Measurements from ENCODE around the gene DDX53. TPM values are rescaled to one million over a fixed set of nuclear protein-coding genes. Genes with fewer than 3 reads are reported as not detected.

DDX53 gene
- not detected for total RNA-seq

- H3K27ac ChIP-seq, result no peak within 1 kb of the TSS
- H3K4me1 ChIP-seq, result no peaks in the 10 kb centered on the region
- intact Hi-C loops (cut with DNase I), result no loop called here
- no peaks in the 10 kb centered on the region for H3K27me3 ChIP-seq
- H3K36me3 ChIP-seq, result no peaks in the 10 kb centered on the region
- no peaks in the 10 kb centered on the region for H3K9me3 ChIP-seq
- no peak for DNase-seq
- H3K9ac ChIP-seq (ENCODE audit: low read depth in 2 of 2, low read length in 2 of 2), result no peak within 1 kb of the TSS
- no peak within 1 kb of the TSS for H3K4me3 ChIP-seq
- no peak for TF ChIP-seq CTCF (IDR thresholded peaks at IDR 0.05)
Measured at GRCh38 chrX:22999696-23000223, at the start of gene DDX53. TSS of gene DDX53 (plus strand) at chrX:22999960. CDS start at chrX:23000058, 98 bp downstream.

GRCh38 chrX:22950269-22951266, 49.2 kb upstream of the DDX53 start:
- Histone ChIP-seq H3K4me1 (no peaks in the 10 kb centered on the region), H3K4me3 (no peak overlapping the region), H3K9me3 (no peaks in the 10 kb centered on the region), H3K9ac (ENCODE audit: low read depth in 2 of 2, low read length in 2 of 2) (no peak overlapping the region), H3K27me3 (no peaks in the 10 kb centered on the region), H3K27ac (no peak overlapping the region), H3K36me3 (no peaks in the 10 kb centered on the region)
- peak; percentile 18 for DNase-seq
- intact Hi-C loops (cut with DNase I), result no loop called here
- TF ChIP-seq CTCF (IDR thresholded peaks at IDR 0.05), result no peak

- TF ChIP-seq CTCF (IDR thresholded peaks at IDR 0.05), result no peak
- intact Hi-C loops (cut with DNase I), result no loop called here
- Histone ChIP-seq H3K9ac (ENCODE audit: low read depth in 2 of 2, low read length in 2 of 2) (no peak overlapping the region), H3K27me3 (no peaks in the 10 kb centered on the region), H3K36me3 (no peaks in the 10 kb centered on the region), H3K4me3 (no peak overlapping the region), H3K27ac (no peak overlapping the region), H3K9me3 (no peaks in the 10 kb centered on the region), H3K4me1 (no peaks in the 10 kb centered on the region)
- DNase-seq, result no peak
Measured at GRCh38 chrX:22952010-22952409, 47.8 kb upstream of the DDX53 start.

- no peak for TF ChIP-seq CTCF (IDR thresholded peaks at IDR 0.05)
- DNase-seq, result no peak
- Histone ChIP-seq H3K4me3 (no peak overlapping the region), H3K27ac (no peak overlapping the region), H3K36me3 (no peaks in the 10 kb centered on the region), H3K9me3 (no peaks in the 10 kb centered on the region), H3K4me1 (no peaks in the 10 kb centered on the region), H3K27me3 (no peaks in the 10 kb centered on the region), H3K9ac (ENCODE audit: low read depth in 2 of 2, low read length in 2 of 2) (no peak overlapping the region)
- intact Hi-C loops (cut with DNase I), result no loop called here
Measured at GRCh38 chrX:22958250-22958649, 41.5 kb upstream of the DDX53 start.

- Histone ChIP-seq H3K9me3 (no peaks in the 10 kb centered on the region), H3K27ac (no peak overlapping the region), H3K9ac (ENCODE audit: low read depth in 2 of 2, low read length in 2 of 2) (no peak overlapping the region), H3K4me3 (no peak overlapping the region), H3K4me1 (no peaks in the 10 kb centered on the region), H3K36me3 (no peaks in the 10 kb centered on the region), H3K27me3 (no peaks in the 10 kb centered on the region)
- no peak for TF ChIP-seq CTCF (IDR thresholded peaks at IDR 0.05)
- no peak for DNase-seq
- intact Hi-C loops (cut with DNase I), result no loop called here
Measured at GRCh38 chrX:22959204-22959920, 40.4 kb upstream of the DDX53 start.
